Ovary (tissue), 3 donors: Measurements from ENCODE around the gene GNAI1.

Experiments used
- CTCF ChIP-seq, 3 donors: fragments of 450-650 bp in 2 of 3; fragments of 200-600 bp in 1 of 3; IDR thresholded peaks; one replicate each; pipeline versions ENCODE4 v1.5.1 to v1.8.0; 2016 to 2022; ENCODE audit warnings: antibody characterized with exemption in 3 of 3, mild to moderate bottlenecking in 1 of 3
- POLR2A ChIP-seq: fragments of 450-650 bp; IDR thresholded peaks from one replicate; pipeline ENCODE4 v1.6.1; 2017; ENCODE audit warnings: antibody characterized with exemption, mild to moderate bottlenecking, moderate library complexity
- donor health status: DM: no; HTN: no; CAD: no.

GRCh38 chr7:80100254-80100653 is 34.4 kb upstream of the GNAI1 start:
- no peak for TF ChIP-seq CTCF (IDR thresholded peaks at IDR 0.05)
- no peak for TF ChIP-seq POLR2A
